Measurements from ENCODE around the gene S100A12.

S100A12 gene

GRCh38 chr1:153341431-153341934 is 33.9 kb downstream of the S100A12 start:
- H3K4me1 ChIP-seq (ENCODE audit: control insufficient read depth, insufficient read depth, low read length), result no peaks in the 10 kb centered on the region
- no peaks in the 10 kb centered on the region for H3K36me3 ChIP-seq (ENCODE audit: control insufficient read depth, insufficient read depth, low read length)
- no peak overlapping the region for H3K27ac ChIP-seq (ENCODE audit: low read depth, low read length)
- H3K4me3 ChIP-seq (ENCODE audit: low read depth, low read length), result no peak overlapping the region
- no peaks in the 10 kb centered on the region for H3K9me3 ChIP-seq (ENCODE audit: control insufficient read depth, insufficient read depth, low read length)
- H3K9ac ChIP-seq (ENCODE audit: low read depth, low read length), result no peak overlapping the region
- H3K27me3 ChIP-seq (ENCODE audit: control insufficient read depth, insufficient read depth, low read length), result no peaks in the 10 kb centered on the region; the same call in 1 of the 2 replicates

- Histone ChIP-seq H3K27ac (ENCODE audit: low read depth, low read length) (no peak overlapping the region), H3K27me3 (ENCODE audit: control insufficient read depth, insufficient read depth, low read length) (no peaks in the 10 kb centered on the region; the same call in 1 of the 2 replicates), H3K4me3 (ENCODE audit: low read depth, low read length) (no peak overlapping the region), H3K4me1 (ENCODE audit: control insufficient read depth, insufficient read depth, low read length) (no peaks in the 10 kb centered on the region), H3K36me3 (ENCODE audit: control insufficient read depth, insufficient read depth, low read length) (no peaks in the 10 kb centered on the region), H3K9me3 (ENCODE audit: control insufficient read depth, insufficient read depth, low read length) (no peaks in the 10 kb centered on the region; the same call in 1 of the 2 replicates), H3K9ac (ENCODE audit: low read depth, low read length) (no peak overlapping the region)
These were observed 35.1 kb downstream of the S100A12 start for GRCh38 chr1:153340356-153340755.

DNA sequence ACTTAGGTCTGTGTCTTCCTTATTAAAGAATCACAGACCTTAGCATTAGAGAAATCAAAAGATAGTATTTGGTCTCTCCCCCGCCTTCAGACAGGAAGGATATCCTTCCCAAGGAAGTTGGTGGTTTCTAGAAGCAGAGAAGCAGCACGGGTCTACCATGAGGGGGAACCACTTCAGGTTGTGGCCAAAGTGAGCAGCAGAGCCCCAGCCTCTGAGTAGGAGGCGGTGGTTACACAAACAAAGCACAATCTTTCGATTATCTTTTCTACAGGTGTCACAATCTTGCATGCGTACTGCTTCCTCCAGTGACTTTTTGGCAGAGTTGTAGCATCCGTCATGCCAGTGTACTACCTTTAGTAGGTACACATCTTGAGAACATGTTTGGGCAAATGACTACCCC is 35.6 kb downstream of the S100A12 start:
- Histone ChIP-seq H3K9me3 (ENCODE audit: control insufficient read depth, insufficient read depth, low read length) (no peaks in the 10 kb centered on the region; the same call in 1 of the 2 replicates), H3K4me3 (ENCODE audit: low read depth, low read length) (no peak overlapping the region), H3K27ac (ENCODE audit: low read depth, low read length) (no peak overlapping the region), H3K27me3 (ENCODE audit: control insufficient read depth, insufficient read depth, low read length) (no peaks in the 10 kb centered on the region; the same call in 1 of the 2 replicates), H3K4me1 (ENCODE audit: control insufficient read depth, insufficient read depth, low read length) (no peaks in the 10 kb centered on the region), H3K9ac (ENCODE audit: low read depth, low read length) (no peak overlapping the region), H3K36me3 (ENCODE audit: control insufficient read depth, insufficient read depth, low read length) (no peaks in the 10 kb centered on the region)

GRCh38 chr1:153337980-153338853 is 37.2 kb downstream of the S100A12 start:
- H3K9ac ChIP-seq (ENCODE audit: low read depth, low read length), result no peak overlapping the region
- no peaks in the 10 kb centered on the region for H3K36me3 ChIP-seq (ENCODE audit: control insufficient read depth, insufficient read depth, low read length)
- H3K4me1 ChIP-seq (ENCODE audit: control insufficient read depth, insufficient read depth, low read length), result no peaks in the 10 kb centered on the region
- no peak overlapping the region for H3K4me3 ChIP-seq (ENCODE audit: low read depth, low read length)
- H3K9me3 ChIP-seq (ENCODE audit: control insufficient read depth, insufficient read depth, low read length), result no peaks in the 10 kb centered on the region; the same call in 1 of the 2 replicates
- H3K27me3 ChIP-seq (ENCODE audit: control insufficient read depth, insufficient read depth, low read length), result no peaks in the 10 kb centered on the region
- no peak overlapping the region for H3K27ac ChIP-seq (ENCODE audit: low read depth, low read length)

DNA sequence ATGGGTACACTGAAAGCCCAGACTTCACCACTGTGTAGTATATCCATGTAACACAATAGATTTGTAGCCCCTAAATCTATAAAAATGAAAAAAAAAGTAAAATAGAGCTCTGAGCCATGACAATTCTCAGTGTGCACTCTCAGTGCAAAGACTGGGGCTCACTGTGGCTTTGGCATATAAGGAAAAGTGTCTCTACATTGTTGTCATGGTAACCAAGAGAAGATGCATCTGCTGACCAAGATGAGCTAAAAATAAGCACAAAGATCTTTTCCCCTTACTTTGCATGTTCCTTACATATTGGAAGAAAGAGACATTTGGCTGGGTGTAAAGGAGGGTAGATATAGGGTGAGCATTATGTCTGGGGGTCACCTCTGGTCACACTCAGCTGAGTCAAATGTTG is 38.8 kb downstream of the S100A12 start:
- H3K4me1 ChIP-seq (ENCODE audit: control insufficient read depth, insufficient read depth, low read length), result no peaks in the 10 kb centered on the region
- H3K4me3 ChIP-seq (ENCODE audit: low read depth, low read length), result no peak overlapping the region
- H3K27me3 ChIP-seq (ENCODE audit: control insufficient read depth, insufficient read depth, low read length), result no peaks in the 10 kb centered on the region
- no peak overlapping the region for H3K9ac ChIP-seq (ENCODE audit: low read depth, low read length)
- H3K27ac ChIP-seq (ENCODE audit: low read depth, low read length), result no peak overlapping the region
- H3K36me3 ChIP-seq (ENCODE audit: control insufficient read depth, insufficient read depth, low read length), result no peaks in the 10 kb centered on the region
- peaks cover under 1% of the 10 kb centered on the region; the same call in 1 of the 2 replicates for H3K9me3 ChIP-seq (ENCODE audit: control insufficient read depth, insufficient read depth, low read length)

DNA sequence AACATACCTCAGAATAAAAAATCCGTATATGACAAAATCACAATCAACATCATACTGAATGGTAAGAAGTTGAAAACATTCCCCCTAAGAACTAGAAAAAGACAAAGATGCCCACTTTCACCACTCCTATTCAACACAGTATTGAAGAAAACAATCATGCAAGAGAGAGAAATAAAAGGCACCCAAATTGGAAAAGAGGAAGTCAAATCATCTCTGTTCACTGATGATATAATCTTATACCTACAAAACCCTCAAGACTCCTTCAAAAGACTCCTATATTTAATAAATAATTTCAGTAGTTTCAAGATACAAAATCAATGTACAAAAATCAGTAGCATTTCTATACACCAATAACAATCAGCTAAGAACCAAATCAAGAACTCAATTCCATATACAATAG is 41.5 kb downstream of the S100A12 start:
- Histone ChIP-seq H3K27me3 (ENCODE audit: control insufficient read depth, insufficient read depth, low read length) (no peaks in the 10 kb centered on the region), H3K36me3 (ENCODE audit: control insufficient read depth, insufficient read depth, low read length) (no peaks in the 10 kb centered on the region), H3K4me3 (ENCODE audit: low read depth, low read length) (no peak overlapping the region), H3K9me3 (ENCODE audit: control insufficient read depth, insufficient read depth, low read length) (peaks cover 10% of the 10 kb centered on the region), H3K4me1 (ENCODE audit: control insufficient read depth, insufficient read depth, low read length) (no peaks in the 10 kb centered on the region), H3K27ac (ENCODE audit: low read depth, low read length) (no peak overlapping the region), H3K9ac (ENCODE audit: low read depth, low read length) (no peak overlapping the region)

GRCh38 chr1:153324912-153325311 is 50.5 kb downstream of the S100A12 start:
- no peak overlapping the region for H3K4me3 ChIP-seq (ENCODE audit: low read depth, low read length)
- H3K9ac ChIP-seq (ENCODE audit: low read depth, low read length), result no peak overlapping the region
- H3K27me3 ChIP-seq (ENCODE audit: control insufficient read depth, insufficient read depth, low read length), result no peaks in the 10 kb centered on the region
- no peak overlapping the region for H3K27ac ChIP-seq (ENCODE audit: low read depth, low read length)
- H3K4me1 ChIP-seq (ENCODE audit: control insufficient read depth, insufficient read depth, low read length), result no peaks in the 10 kb centered on the region
- no peaks in the 10 kb centered on the region for H3K36me3 ChIP-seq (ENCODE audit: control insufficient read depth, insufficient read depth, low read length)
- H3K9me3 ChIP-seq (ENCODE audit: control insufficient read depth, insufficient read depth, low read length), result peaks cover 31% of the 10 kb centered on the region

All from HUES48 (cell line).